GM20431 (cell line): ENCODE measurements around the gene ATXN7L1.
"Not testable (repeated sequence)": the region's sequence is repeated elsewhere in the genome, so short reads cannot be mapped to it uniquely, and the experiment has no call there.

Experiments used
- in situ Hi-C: fragments of 300-500 bp; cut with MseI, MboI; formaldehyde crosslinking; loops from one replicate; pipeline ENCODE4 v1.15.0; 2020; ENCODE audit warnings: low sequenced_read_pairs; ENCODE audit not compliant: unreplicated experiment

ATXN7L1 gene

GRCh38 chr7:105892387-105892786 lies 16.0 kb upstream of the ATXN7L1 start:
- in situ Hi-C loops = no loop called here

- in situ Hi-C loops = no loop called here
These were observed 14.0 kb upstream of the ATXN7L1 start for GRCh38 chr7:105890290-105890997.

DNA sequence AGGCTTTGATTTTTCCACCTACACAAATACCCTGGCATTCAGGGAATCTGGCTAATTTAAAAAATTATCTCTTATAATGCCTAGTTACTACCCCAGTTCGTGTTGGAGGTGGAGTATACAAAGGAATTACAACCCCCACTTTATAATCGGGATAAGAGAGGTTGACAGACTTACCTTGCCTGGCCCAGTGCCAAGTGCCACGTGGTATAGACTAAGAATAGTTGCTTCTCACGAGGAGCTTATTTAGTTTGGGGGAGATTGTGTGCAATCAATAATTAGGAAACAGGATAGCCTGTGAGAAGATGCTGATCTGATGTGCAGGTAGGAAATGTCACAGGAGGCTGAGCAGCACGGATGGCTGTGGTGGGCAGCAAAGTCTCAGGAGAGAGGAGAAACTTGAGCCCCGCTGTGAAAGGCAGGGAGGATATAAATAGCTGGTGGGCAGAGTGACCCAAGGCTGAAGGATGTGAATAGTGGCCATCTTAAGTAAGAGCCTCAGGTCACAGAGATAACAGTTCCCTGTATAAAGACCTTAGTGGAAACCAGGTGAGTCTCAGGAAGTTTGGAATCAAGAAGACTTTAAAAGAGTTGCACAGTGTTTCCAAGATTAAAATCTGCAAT lies 11.3 kb upstream of the ATXN7L1 start:
- in situ Hi-C loops = no loop called here

- in situ Hi-C loops = no loop called here
These were observed 10.4 kb upstream of the ATXN7L1 start for GRCh38 chr7:105886776-105887175.

DNA sequence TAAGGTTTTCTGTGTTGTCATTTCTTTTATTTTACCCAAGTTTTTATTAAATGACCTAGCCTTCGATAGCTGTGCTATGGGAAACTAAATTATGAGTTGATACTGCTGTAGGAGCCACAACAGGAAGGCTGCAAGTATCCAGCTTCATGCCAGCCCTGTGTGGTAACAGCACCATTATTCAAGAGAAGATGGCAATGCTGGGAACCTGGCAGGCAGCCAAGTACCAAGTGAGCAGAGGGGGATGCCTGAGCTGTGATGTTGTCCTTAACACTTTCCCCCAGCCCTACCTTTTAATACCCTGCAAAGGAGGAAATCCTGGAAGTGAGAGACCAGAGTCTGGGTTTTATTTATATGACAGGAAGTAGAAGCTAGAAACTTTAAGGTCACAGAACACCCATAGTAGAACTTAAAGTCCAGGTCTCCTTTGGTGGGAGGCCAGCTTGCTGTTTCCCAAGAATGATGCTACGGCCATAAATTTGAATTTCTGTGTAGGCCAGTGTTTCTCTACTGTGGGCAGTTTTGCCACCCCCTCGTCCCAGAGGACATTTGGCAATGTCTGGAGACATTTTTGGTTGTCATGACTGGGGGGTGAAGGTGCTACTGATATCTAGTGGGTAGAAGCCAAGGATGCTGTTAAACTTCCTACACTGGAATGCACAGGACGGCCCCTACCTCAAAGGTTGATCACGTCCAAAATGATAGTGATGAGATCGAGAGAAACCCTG lies 9.2 kb upstream of the ATXN7L1 start:
- in situ Hi-C loops = no loop called here

DNA sequence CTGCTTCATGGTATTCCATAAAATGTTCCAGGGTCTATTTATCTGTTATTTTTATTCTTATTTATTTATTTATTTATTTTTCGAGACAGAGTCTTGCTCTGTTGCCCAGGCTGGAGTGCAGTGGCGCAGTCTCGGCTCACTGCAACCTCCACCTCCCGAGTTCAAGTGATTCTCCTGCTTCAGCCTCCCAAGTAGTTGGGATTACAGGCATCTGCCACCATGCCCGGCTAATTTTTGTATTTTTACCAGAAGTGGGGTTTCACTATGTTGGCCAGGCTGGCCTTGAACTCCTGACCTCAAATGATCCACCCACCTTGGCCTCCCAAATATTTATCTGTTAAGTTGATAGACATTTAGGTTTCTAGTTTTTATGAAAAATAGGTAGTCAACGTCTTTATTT lies 6.8 kb upstream of the ATXN7L1 start:
- in situ Hi-C loops = not testable (repeated sequence)

GRCh38 chr7:105881439-105881838 lies 5.0 kb upstream of the ATXN7L1 start:
- in situ Hi-C loops = no loop called here

DNA sequence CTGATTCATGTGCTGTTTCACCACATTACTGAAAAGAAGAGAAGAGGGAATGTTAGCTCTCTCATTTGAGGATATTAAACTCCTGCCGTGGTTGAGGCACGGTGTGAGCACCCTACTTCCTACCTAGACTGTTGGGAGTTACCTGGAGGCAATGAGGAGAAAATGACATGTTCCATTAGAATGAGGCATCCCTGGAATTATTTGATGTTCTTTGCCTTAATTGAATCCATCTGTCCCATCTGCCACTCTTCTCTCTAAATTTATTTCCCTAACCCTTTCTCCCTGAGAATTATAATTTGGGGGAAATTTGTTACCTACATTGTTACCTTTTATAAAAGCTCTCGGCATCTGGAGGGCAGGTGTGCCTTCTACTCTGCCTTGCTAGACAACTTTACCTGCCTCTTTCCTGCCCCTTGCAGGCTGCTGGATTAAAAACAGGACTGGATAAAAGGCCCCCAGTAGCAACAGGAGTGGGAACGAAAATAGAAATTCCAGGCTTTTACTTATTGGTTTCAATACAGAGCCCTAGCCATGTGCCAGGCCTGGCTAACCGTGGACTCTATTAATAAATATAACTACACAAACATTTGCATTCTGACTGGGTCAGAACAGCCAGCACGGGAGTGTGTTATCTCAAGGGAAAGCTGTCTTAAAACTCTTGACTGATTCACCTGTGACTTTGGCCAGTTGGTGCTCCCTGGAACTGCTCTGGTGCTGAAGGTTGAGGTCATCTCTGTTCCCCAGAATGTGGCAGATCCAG lies 4.4 kb upstream of the ATXN7L1 start:
- in situ Hi-C loops = no loop called here

DNA sequence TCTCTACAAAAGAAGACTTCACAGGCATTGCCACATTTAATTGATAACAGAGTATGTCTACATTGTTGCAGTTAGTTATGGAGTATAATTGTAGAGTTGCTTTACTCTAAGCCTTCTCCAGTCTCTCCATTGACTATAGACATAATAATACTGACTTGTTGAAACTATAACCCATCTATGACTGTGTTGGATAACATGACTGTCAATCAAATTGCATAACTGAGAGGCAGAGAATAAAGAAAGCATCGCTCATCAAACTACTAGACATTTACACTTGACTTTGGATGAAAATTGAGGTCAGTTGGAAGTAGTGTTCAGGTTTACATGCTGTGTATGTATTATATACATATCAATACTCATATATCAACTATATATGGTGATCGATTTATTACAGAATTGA lies 3.4 kb upstream of the ATXN7L1 start:
- in situ Hi-C loops = no loop called here

DNA sequence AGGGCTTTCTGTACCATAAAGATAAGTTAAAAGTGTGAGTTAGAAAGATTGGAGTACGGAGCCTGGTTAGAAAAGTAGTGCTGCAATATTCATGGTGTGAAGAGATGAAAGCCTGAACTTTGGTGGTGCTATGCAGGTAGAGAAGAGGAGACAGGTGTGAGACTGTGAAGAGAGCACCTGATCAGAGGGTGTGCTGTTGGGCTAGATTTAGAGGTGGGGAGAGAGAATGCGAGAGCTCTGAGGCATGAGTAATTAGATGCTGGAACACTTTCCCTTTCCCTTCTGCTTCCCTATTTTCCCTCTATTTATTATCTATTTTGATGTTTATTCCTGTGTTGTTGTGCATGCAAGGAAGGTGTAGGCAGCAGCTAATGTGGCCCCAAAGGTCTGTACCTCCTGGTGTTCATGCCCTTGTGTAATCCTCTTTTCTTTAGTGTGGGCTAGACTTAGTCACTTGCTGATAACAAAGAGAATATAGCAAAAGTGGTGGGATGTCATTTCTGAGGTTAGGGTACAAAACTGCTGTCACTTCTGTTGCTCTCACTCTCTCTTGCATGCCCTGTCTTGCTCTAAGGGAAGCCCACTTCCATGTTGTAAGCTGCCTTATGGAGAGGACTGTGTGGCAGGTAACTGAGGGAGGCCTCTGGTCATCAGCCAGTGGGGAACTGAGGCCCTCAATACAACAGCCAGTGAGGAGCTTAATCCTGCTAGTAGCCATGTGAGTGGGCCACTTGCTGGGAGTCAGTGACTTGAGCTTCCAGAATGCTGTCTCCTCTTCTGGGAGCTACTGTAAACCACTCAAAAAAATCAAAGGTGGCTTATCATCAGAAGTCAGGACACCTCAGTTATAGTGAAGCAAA lies 2.6 kb upstream of the ATXN7L1 start:
- in situ Hi-C loops = no loop called here

DNA sequence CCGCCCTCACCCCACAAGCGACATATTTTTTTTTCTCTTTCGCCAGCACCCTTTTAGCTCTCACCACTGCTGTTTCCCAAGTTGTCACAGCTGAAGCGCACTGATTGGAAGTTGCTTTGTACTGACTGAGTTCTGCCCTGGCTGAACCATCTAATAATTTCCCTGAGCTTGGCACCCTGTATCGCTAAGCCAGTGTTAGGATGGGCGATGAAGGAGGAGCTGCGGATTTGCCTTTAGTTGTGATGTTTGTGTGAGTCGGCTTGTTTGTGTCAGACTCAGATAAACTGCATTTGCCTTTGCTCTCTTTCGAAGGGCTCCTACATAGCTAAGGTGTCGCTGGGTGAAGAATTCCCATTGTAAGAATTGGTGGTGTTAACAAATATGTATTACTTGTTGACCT lies 1.3 kb upstream of the ATXN7L1 start:
- in situ Hi-C loops = no loop called here

- in situ Hi-C loops = no loop called here
These were observed 684 bp upstream of the ATXN7L1 start for GRCh38 chr7:105876964-105877601.

- in situ Hi-C loops = no loop called here
These were observed 894 bp downstream of the ATXN7L1 start for GRCh38 chr7:105875505-105875904.

DNA sequence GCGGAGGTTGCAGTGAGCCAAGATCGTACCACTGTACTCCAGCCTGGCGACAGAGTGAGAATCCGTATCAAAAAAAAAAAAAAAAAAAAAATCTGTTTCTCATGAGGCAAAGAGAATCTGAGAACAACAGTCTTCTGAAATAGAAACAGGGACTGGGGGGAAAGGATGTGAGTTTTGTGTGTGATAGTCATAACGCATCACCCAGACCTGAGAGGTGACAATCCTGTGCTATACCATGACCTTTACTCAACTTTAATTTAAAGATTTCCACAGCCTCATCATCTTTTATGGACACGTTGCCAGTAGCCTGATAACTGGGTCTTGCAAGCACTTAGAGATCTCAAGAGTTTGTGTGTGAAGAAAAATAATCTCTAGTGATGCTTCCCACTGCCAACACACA lies 2.3 kb downstream of the ATXN7L1 start:
- in situ Hi-C loops = no loop called here

DNA sequence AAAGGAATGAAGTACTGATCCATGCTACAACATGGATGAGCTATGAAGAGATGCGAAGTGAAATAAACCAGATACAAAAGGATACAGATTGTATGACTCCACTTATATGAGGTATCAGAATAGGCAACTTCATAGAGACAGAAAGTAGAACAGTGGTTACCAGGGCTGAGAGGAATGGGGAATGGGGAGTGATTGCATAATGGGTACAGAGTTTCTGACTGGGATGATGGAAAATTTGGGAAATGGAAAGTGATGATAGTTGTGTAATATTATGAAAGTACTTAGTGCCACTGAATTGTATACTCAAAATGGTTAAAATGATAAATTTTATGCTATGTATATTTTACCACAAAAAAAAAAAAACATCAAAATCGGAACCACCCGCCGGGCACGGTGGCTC lies 3.9 kb downstream of the ATXN7L1 start:
- in situ Hi-C loops = no loop called here

DNA sequence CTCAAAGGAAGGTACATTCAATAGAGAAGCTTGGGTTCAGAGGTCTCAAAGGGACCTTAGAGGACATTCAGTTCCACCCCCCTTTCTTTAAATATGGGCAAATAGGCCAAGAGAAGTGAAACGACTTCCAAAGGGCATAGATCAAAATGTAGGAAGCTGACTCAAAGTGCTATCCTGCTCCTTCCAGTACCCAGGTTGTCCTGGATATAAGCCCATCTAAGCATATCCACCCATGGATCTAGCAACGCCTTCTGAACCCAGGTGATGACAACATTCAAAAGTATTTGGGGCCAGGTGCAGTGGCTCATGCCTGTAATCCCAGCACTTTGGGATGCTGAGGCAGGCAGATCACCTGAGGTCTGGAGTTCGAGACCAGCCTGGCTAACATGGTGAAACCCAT lies 5.3 kb downstream of the ATXN7L1 start:
- in situ Hi-C loops = no loop called here

GRCh38 chr7:105866102-105866801 lies 10.1 kb downstream of the ATXN7L1 start:
- in situ Hi-C loops = no loop called here

DNA sequence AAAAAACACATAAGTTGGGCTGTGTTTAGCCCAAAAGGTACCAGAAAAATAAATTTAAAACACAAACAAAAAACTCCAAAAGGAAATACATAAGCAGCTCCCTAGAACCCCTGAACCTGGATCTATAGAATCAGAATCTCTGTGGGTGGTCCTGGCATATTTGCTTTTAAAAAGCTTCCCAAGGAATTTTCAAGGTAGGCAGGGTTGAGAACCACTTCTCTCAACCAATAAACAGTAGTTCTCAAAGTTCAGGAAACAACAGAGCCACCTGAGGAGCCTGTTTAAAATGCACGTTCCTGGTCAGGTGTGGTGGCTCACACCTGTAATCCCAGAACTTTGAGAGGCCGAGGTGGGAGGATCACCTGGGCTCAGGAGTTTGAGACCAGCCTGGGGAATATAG lies 12.5 kb downstream of the ATXN7L1 start:
- in situ Hi-C loops = no loop called here

DNA sequence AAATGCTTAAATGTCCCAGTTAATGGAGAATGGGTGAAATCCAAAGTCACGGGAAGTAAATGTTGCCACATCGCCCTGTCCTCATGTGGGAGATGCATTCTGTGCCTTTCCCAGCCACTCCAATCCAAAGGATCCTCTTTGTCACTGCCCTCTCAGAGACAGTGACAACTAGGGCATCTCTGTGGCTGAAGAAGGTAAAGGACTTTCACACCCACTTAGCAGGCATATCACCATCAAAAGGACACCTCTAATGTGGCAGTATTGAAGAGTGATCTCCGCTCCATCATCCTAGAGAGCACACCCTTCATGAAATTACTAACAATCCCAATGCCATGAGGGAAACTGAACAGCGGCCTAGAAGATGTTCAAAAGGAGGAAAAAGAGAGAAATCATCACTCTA lies 13.6 kb downstream of the ATXN7L1 start:
- in situ Hi-C loops = no loop called here
